Esophagus squamous epithelium (tissue), 5 donors: ENCODE results near the gene TMEM120B. TPM values are rescaled to one million over a fixed set of nuclear protein-coding genes. Genes with fewer than 3 reads are reported as not detected.
"Not testable (repeated sequence)": the region's sequence is repeated elsewhere in the genome, so short reads cannot be mapped to it uniquely, and the experiment has no call there.

Source experiments
- DNase-seq: peaks from one replicate; lab custom pipeline; 2025; lab: John Stamatoyannopoulos, UW
- H3K27ac ChIP-seq, 4 donors: fragments of 200-600 bp; sonication (generic); one replicate each; pipeline ENCODE4 v1.5.1; 2016 to 2019; ENCODE audit warnings: mild to moderate bottlenecking in 1 of 4
- H3K27me3 ChIP-seq, 4 donors: fragments of 200-600 bp; sonication (generic); 1 replicate in 3 of 4; 2 replicates in 1 of 4; pipeline versions ENCODE4 v1.5.1 to v1.6.0; 2017 to 2021; ENCODE audit warnings: antibody characterized with exemption in 1 of 4
- H3K36me3 ChIP-seq, 3 donors: fragments of 200-600 bp; sonication (generic); one replicate each; pipeline ENCODE4 v1.5.1; 2016 to 2019
- H3K4me1 ChIP-seq, 3 donors: fragments of 200-600 bp; sonication (generic); one replicate each; pipeline ENCODE4 v1.5.1; 2017 to 2019
- H3K4me3 ChIP-seq, 4 donors: fragments of 200-600 bp; sonication (generic); 1 replicate in 3 of 4; 2 replicates in 1 of 4; pipeline ENCODE4 v1.5.1; 2016 to 2019; ENCODE audit warnings: mild to moderate bottlenecking in 2 of 4, moderate library complexity in 1 of 4
- H3K9me3 ChIP-seq, 3 donors: fragments of 200-600 bp; sonication (generic); one replicate each; pipeline ENCODE4 v1.5.1; 2016 to 2019
- CTCF ChIP-seq, 6 experiments: fragments of 450-650 bp in 4 of 6; fragments of 200-600 bp in 2 of 6; sonication (generic) in 2 of 6; IDR thresholded peaks; one replicate each; pipeline ENCODE4 v1.5.1; 2016 to 2019; ENCODE audit warnings: antibody characterized with exemption in 6 of 6, mild to moderate bottlenecking in 4 of 6, moderate library complexity in 4 of 6
- POLR2A ChIP-seq, 4 donors: fragments of 450-650 bp; IDR thresholded peaks; one replicate each; pipeline ENCODE4 v1.6.1; 2017; ENCODE audit warnings: antibody characterized with exemption in 4 of 4, mild to moderate bottlenecking in 4 of 4, moderate library complexity in 3 of 4
- WGBS, 2 donors: methylation state at CpG; one replicate each; pipeline ENCODE4 v1.1.5; 2018; 5-methylcytosine and 5-hydroxymethylcytosine counted together
- intact Hi-C: fragments of 100-400 bp; cut with DNase I; formaldehyde crosslinking; loops from one replicate; pipeline ENCODE4 v1.15.0; 2022
- total RNA-seq, 4 donors: library from RNA; depleted of rRNA; stranded (reverse); fragments of >200 nt; gene quantifications; one replicate each; pipeline ENCODE4 v1.1.0, GENCODE V29; 2016
- donor health status: DM: yes; HTN: yes; CAD: no.

Gene TMEM120B
- total RNA-seq, 4 donors from 2014 or later: 2.7 to 5.2 (median 4.5) TPM

DNA sequence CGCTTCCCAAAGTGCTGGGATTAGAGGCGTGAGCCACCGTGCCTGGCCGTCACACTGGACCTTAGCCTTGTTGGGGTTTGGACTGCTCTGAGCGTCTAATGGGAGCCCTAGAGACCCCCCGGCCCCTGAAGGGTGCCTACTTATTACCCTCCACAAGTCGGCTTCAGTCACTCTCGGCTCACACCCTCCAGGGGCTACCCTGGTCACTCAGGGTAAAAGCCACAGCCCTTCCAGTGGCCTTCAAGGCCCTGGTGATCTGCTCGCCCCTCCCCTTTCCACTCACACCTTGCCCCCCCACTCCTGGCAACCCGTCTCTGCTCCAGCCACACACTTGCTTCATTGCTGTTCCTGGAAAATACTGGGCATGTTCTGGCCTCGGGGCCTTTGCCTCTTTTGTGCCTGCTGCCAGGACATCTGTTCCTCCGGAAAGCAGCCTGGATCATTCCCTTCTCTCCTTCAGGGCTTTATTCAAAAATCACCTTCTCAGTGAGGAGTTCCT is 39.5 kb upstream of the TMEM120B start:
- Histone ChIP-seq H3K9me3 (no peaks in the 10 kb centered on the region), H3K4me3 (peak overlapping the region; percentile 33 to 65 (median 50)), H3K4me1 (peaks cover 7 to 47% (median 10%) of the 10 kb centered on the region in 3 donors), H3K36me3 (no peaks in the 10 kb centered on the region), H3K27ac (peak overlapping the region; percentile 51 to 77 (median 72)), H3K27me3 (no peaks in the 10 kb centered on the region)
- intact Hi-C loops: loop anchor here (10.0 kb wide), 1 partner anchor 48 kb away; the partner anchor contains the start of gene ORAI1
- no peak for DNase-seq
- WGBS, 2 donors: 26 to 41% methylated on average over 6 to 11 of the region's 12 CpGs
- TF ChIP-seq POLR2A (IDR thresholded peaks at IDR 0.05) (no peak), CTCF (IDR thresholded peaks at IDR 0.05) (no peak)

- TF ChIP-seq POLR2A (IDR thresholded peaks at IDR 0.05): no peak
- no peak for TF ChIP-seq CTCF (IDR thresholded peaks at IDR 0.05)
- H3K27me3 ChIP-seq: no peaks in the 10 kb centered on the region
- H3K27ac ChIP-seq: no peak overlapping the region
- WGBS, 2 donors: 92 to 96% methylated on average over 5 of the region's 5 CpGs
- H3K4me3 ChIP-seq: no peak overlapping the region
- H3K9me3 ChIP-seq: no peaks in the 10 kb centered on the region
- intact Hi-C loops: loop anchor here (10.0 kb wide), 1 partner anchor 51 kb away; the partner anchor contains the start of gene ORAI1
- no peaks in the 10 kb centered on the region for H3K36me3 ChIP-seq
- no peak for DNase-seq
- H3K4me1 ChIP-seq: peaks cover 3 to 27% (median 5%) of the 10 kb centered on the region in 3 donors
Observed at GRCh38 chr12:121676190-121676589, 36.4 kb upstream of the TMEM120B start.

DNA sequence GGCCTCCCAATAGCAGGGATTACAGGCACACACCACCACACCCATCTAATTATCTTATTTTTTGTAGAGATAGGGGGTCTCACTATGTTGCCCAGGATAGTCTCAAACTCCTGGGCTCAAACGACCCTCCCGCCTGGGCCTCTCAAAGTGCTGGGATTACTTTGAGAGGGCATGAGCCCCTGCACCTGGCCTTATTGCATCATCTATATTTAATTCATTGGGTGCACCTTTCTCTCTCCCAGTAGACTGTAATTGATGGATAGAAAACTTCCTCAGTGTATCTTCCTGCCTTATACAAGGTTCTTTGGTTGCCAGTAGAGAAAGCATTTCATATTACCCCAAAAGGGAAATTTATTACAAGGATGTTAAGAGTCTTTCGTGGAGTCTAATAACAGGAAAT is 34.2 kb upstream of the TMEM120B start:
- Histone ChIP-seq H3K9me3 (no peaks in the 10 kb centered on the region), H3K4me3 (no peak overlapping the region), H3K27me3 (no peaks in the 10 kb centered on the region), H3K4me1 (peaks cover 0 to 13% (median 3%) of the 10 kb centered on the region in 3 donors), H3K36me3 (no peaks in the 10 kb centered on the region), H3K27ac (no peak overlapping the region)
- WGBS, 2 donors: 86 to 95% methylated on average over 1 to 3 of the region's 3 CpGs
- intact Hi-C loops: loop anchor here (10.0 kb wide), 1 partner anchor 54 kb away; the partner anchor contains the start of gene ORAI1
- no peak for TF ChIP-seq POLR2A (IDR thresholded peaks at IDR 0.05)
- no peak for TF ChIP-seq CTCF (IDR thresholded peaks at IDR 0.05)
- no peak for DNase-seq

- no peak for TF ChIP-seq CTCF (IDR thresholded peaks at IDR 0.05)
- no peak for TF ChIP-seq POLR2A (IDR thresholded peaks at IDR 0.05)
- WGBS, 2 donors: 63 to 72% methylated on average over 6 to 9 of the region's 9 CpGs
- no peaks in the 10 kb centered on the region for H3K36me3 ChIP-seq
- H3K9me3 ChIP-seq: no peaks in the 10 kb centered on the region
- DNase-seq: no peak
- H3K4me1 ChIP-seq: peaks cover 0 to 12% (median 3%) of the 10 kb centered on the region in 3 donors
- H3K27ac ChIP-seq: no peak overlapping the region
- H3K4me3 ChIP-seq: no peak overlapping the region
- intact Hi-C loops: loop anchor here (10.0 kb wide), 1 partner anchor 54 kb away; the partner anchor contains the start of gene ORAI1
- no peaks in the 10 kb centered on the region for H3K27me3 ChIP-seq
Observed at GRCh38 chr12:121678716-121679300, 33.7 kb upstream of the TMEM120B start.

GRCh38 chr12:121679661-121680197 is 32.8 kb upstream of the TMEM120B start:
- DNase-seq, H3K27ac ChIP-seq, H3K36me3 ChIP-seq, H3K4me3 ChIP-seq, H3K9me3 ChIP-seq, H3K27me3 ChIP-seq: not testable (repeated sequence)
- intact Hi-C loops: loop anchor here (5.0 to 10.0 kb wide), 2 partner anchors 55 to 127 kb away; partner anchors contain the start of gene ORAI1
- H3K4me1 ChIP-seq: peaks cover 0 to 12% (median 3%) of the 10 kb centered on the region in 3 donors
- 77 to 80% methylated on average over 11 to 12 of the region's 13 CpGs for WGBS, 2 donors
